GM23338 (cell line): Measurements from ENCODE around the gene HIVEP2. TPM values are rescaled to one million over a fixed set of nuclear protein-coding genes. Genes with fewer than 3 reads are reported as not detected.

ENCODE experiments used
- ATAC-seq: fragments of 200-7000 bp; cut with Tn5 transposase; 3 replicates; pipeline ENCODE4 v1.9.1; 2020
- DNase-seq: peaks from one replicate; pipeline ENCODE4 v3.0.0-alpha.2; 2015; ENCODE audit warnings: low spot score
- H2AFZ ChIP-seq: fragments of 200-600 bp; sonication (generic); 2 replicates; pipeline ENCODE4 v1.8.0; 2016; ENCODE audit warnings: antibody characterized with exemption, mild to moderate bottlenecking, moderate library complexity
- H3F3A ChIP-seq: fragments of 200-600 bp; sonication (generic); replicated peaks from 2 replicates; pipeline ENCODE4 v1.8.0; 2017; ENCODE audit warnings: antibody characterized with exemption, mixed run types, low read depth
- H3K27ac ChIP-seq: fragments of 200-600 bp; sonication (generic); 2 replicates; pipeline ENCODE4 v1.6.1; 2016; ENCODE audit warnings: low read depth
- H3K27me3 ChIP-seq: fragments of 200-600 bp; sonication (generic); 2 replicates; pipeline ENCODE4 v1.8.0; 2016; ENCODE audit warnings: mild to moderate bottlenecking, mixed run types, moderate library complexity; ENCODE audit not compliant: insufficient read depth
- H3K36me3 ChIP-seq: fragments of 200-600 bp; sonication (generic); 2 replicates; pipeline ENCODE4 v1.8.0; 2016; ENCODE audit warnings: mild to moderate bottlenecking; ENCODE audit not compliant: insufficient read depth
- H3K4me1 ChIP-seq: fragments of 200-600 bp; sonication (generic); 2 replicates; pipeline ENCODE4 v1.8.0; 2016; ENCODE audit warnings: mild to moderate bottlenecking, moderate library complexity; ENCODE audit not compliant: insufficient read depth
- H3K4me2 ChIP-seq: fragments of 200-600 bp; sonication (generic); 2 replicates; pipeline ENCODE4 v1.7.1; 2017; ENCODE audit warnings: mixed run types
- H3K4me3 ChIP-seq: fragments of 200-600 bp; sonication (generic); 2 replicates; pipeline ENCODE4 v1.6.1; 2016; ENCODE audit warnings: mixed run types
- H3K79me2 ChIP-seq: fragments of 200-600 bp; sonication (generic); replicated peaks from 2 replicates; pipeline ENCODE4 v1.8.0; 2017; ENCODE audit warnings: mild to moderate bottlenecking; ENCODE audit not compliant: insufficient read depth
- H3K9me2 ChIP-seq: fragments of 200-600 bp; sonication (generic); 2 replicates; pipeline ENCODE4 v1.8.0; 2017; ENCODE audit not compliant: insufficient read depth
- H4K20me1 ChIP-seq: fragments of 200-600 bp; sonication (generic); replicated peaks from 2 replicates; pipeline ENCODE4 v1.8.0; 2017; ENCODE audit warnings: mild to moderate bottlenecking; ENCODE audit not compliant: insufficient read depth
- H3K27ac Mint-ChIP-seq: 2 replicates; pipeline ENCODE4 v1.8.0; 2020; ENCODE audit warnings: inconsistent platforms, mild to moderate bottlenecking, moderate library complexity, mixed read lengths
- H3K27me3 Mint-ChIP-seq: 3 replicates; pipeline ENCODE4 v1.8.0; 2022; ENCODE audit warnings: low read depth, mild to moderate bottlenecking, moderate library complexity, mixed read lengths, inconsistent platforms; ENCODE audit not compliant: insufficient read depth, poor library complexity
- H3K36me3 Mint-ChIP-seq: 3 replicates; pipeline ENCODE4 v1.8.0; 2021; ENCODE audit warnings: low read depth, mild to moderate bottlenecking, inconsistent platforms, moderate library complexity, mixed read lengths
- H3K4me1 Mint-ChIP-seq: 3 replicates; pipeline ENCODE4 v1.8.0; 2020; ENCODE audit warnings: mild to moderate bottlenecking, inconsistent platforms, mixed read lengths
- H3K4me3 Mint-ChIP-seq: 3 replicates; pipeline ENCODE4 v1.8.0; 2021; ENCODE audit warnings: moderate library complexity, mild to moderate bottlenecking, inconsistent platforms, mixed read lengths
- H3K9me3 Mint-ChIP-seq: 3 replicates; pipeline ENCODE4 v1.8.0; 2020; ENCODE audit warnings: moderate library complexity, mild to moderate bottlenecking, inconsistent platforms, mixed read lengths
- CREB1 ChIP-seq: fragments of 250-450 bp; sonication (Bioruptor Pico); IDR thresholded peaks from 2 replicates; pipeline ENCODE4 v1.5.0; 2020; ENCODE audit warnings: low read depth, mild to moderate bottlenecking, moderate library complexity
- CTCF ChIP-seq, 2 experiments: fragments of 200-600 bp in 1 of 2; sonication (generic) in 1 of 2; conservative IDR thresholded peaks; 2 replicates each; pipeline versions ENCODE4 v1.5.1 to v1.6.1; 2016 to 2017; ENCODE audit warnings: antibody characterized with exemption in 2 of 2, low read depth in 2 of 2, mild to moderate bottlenecking in 2 of 2, moderate library complexity in 1 of 2
- ETS1 ChIP-seq: IDR thresholded peaks from 2 replicates; pipeline ENCODE4 v1.6.1; 2016; ENCODE audit warnings: antibody characterized with exemption
- EZH2 ChIP-seq: fragments of 200-600 bp; sonication (generic); IDR thresholded peaks from one replicate; pipeline ENCODE4 v1.8.0; 2017; ENCODE audit warnings: antibody characterized with exemption, mild to moderate bottlenecking, low read depth; ENCODE audit not compliant: unreplicated experiment
- EZH2phosphoT487 ChIP-seq: fragments of 200-600 bp; sonication (generic); IDR thresholded peaks from one replicate; pipeline ENCODE4 v1.8.1; 2018; ENCODE audit warnings: antibody characterized with exemption; ENCODE audit not compliant: unreplicated experiment
- JUNB ChIP-seq: IDR thresholded peaks from one replicate; pipeline ENCODE4 v1.6.1; 2016; ENCODE audit warnings: antibody characterized with exemption; ENCODE audit not compliant: unreplicated experiment
- NANOG ChIP-seq: IDR thresholded peaks from 2 replicates; pipeline ENCODE4 v1.6.1; 2016; ENCODE audit warnings: antibody characterized with exemption, borderline replicate concordance
- POLR2AphosphoS5 ChIP-seq: IDR thresholded peaks from 2 replicates; pipeline ENCODE4 v1.6.1; 2016; ENCODE audit warnings: antibody characterized with exemption, low read depth
- REST ChIP-seq: IDR thresholded peaks from one replicate; pipeline ENCODE4 v1.6.1; 2018; ENCODE audit warnings: antibody characterized with exemption; ENCODE audit not compliant: unreplicated experiment
- STAT1 ChIP-seq: IDR thresholded peaks from one replicate; pipeline ENCODE4 v1.6.1; 2016; ENCODE audit warnings: antibody characterized with exemption; ENCODE audit not compliant: unreplicated experiment
- ZNF114 ChIP-seq: fragments of 250-450 bp; sonication (Bioruptor Pico); IDR thresholded peaks from 2 replicates; pipeline ENCODE4 v1.5.0; 2020; ENCODE audit warnings: mild to moderate bottlenecking, moderate library complexity
- ZNF331 ChIP-seq: fragments of 250-450 bp; sonication (Bioruptor Pico); IDR thresholded peaks from 2 replicates; pipeline ENCODE4 v1.5.0; 2020; ENCODE audit warnings: low read depth, mild to moderate bottlenecking, moderate library complexity
- ZNF462 ChIP-seq: fragments of 250-450 bp; sonication (Bioruptor Pico); IDR thresholded peaks from 2 replicates; pipeline ENCODE4 v1.5.0; 2020; ENCODE audit warnings: mild to moderate bottlenecking, moderate library complexity
- polyA plus RNA-seq: library from polyadenylated mRNA; unstranded; fragments of >200 nt; fragmentation: Nextera tagmentation; extraction: Ambion mirVana; gene quantifications from 2 replicates; pipeline ENCODE4 v1.2.1, GENCODE V29; 2016
- total RNA-seq: library from RNA; depleted of rRNA; stranded (reverse); fragments of >200 nt; shearing (Covaris generic); gene quantifications from 2 replicates; pipeline ENCODE4 v1.2.3, GENCODE V29; 2014

The HIVEP2 gene
- total and polyA plus RNA-seq, 2 experiments from 2014 or later: 1.5 to 7.4 TPM

- H3K9me3 Mint-ChIP-seq: no peaks in the 10 kb centered on the region
- no peak overlapping the region for H2AFZ ChIP-seq
- no peaks in the 10 kb centered on the region for H3K27me3 Mint-ChIP-seq
- H3F3A ChIP-seq: no peaks in the 10 kb centered on the region
- no peak overlapping the region for H3K27ac ChIP-seq
- peaks cover 3% of the 10 kb centered on the region; the same call in 1 of the 3 replicates for H3K36me3 Mint-ChIP-seq
- no peaks in the 10 kb centered on the region for H3K79me2 ChIP-seq
- H3K27me3 ChIP-seq: no peaks in the 10 kb centered on the region
- peaks cover 8% of the 10 kb centered on the region for H3K4me1 Mint-ChIP-seq
- no peaks in the 10 kb centered on the region for H3K4me1 ChIP-seq
- no peak overlapping the region for H3K4me3 ChIP-seq
- ATAC-seq (no peak), DNase-seq (no peak)
- no peak overlapping the region for H3K27ac Mint-ChIP-seq
- H3K36me3 ChIP-seq: no peaks in the 10 kb centered on the region
- H3K4me2 ChIP-seq: no peak overlapping the region
- no peaks in the 10 kb centered on the region for H4K20me1 ChIP-seq
- TF ChIP-seq REST: no peak
- TF ChIP-seq CTCF (conservative IDR thresholded peaks at IDR 0.05; ENCODE audit: low read depth in 2 of 2): no peak
- TF ChIP-seq CREB1 (CRISPR knock-in tag): no peak
- TF ChIP-seq NANOG: no peak
- TF ChIP-seq POLR2AphosphoS5: no peak
- TF ChIP-seq STAT1: no peak
- no peak for TF ChIP-seq EZH2phosphoT487
- TF ChIP-seq EZH2: no peak
- no peak for TF ChIP-seq ETS1
- no peak for TF ChIP-seq ZNF462 (CRISPR knock-in tag)
- no peak for TF ChIP-seq JUNB
- no peak for TF ChIP-seq ZNF114
- TF ChIP-seq ZNF331: no peak
- no peak overlapping the region for H3K4me3 Mint-ChIP-seq
- 0 out of 2 replicates have a peak, but pooled peaks cover 2% of the 10 kb centered on the region for H3K9me2 ChIP-seq
Measured at GRCh38 chr6:142803032-142803431, 141.9 kb downstream of the HIVEP2 start.
